Natural killer cell (primary cell): Measurements from ENCODE around the gene GAP43. TPM values are rescaled to one million over a fixed set of nuclear protein-coding genes. Genes with fewer than 3 reads are reported as not detected.

Experiments used
- ATAC-seq, 3 donors: fragments of 150-1000 bp in 2 of 3; fragments of 200-7000 bp in 1 of 3; cut with Tn5 transposase; 1 replicate in 1 of 3; 2 replicates in 2 of 3; pipeline ENCODE4 v1.10.0; 2021; ENCODE audit warnings: mild to moderate bottlenecking in 2 of 3, moderate library complexity in 2 of 3
- DNase-seq, 2 donors: peaks; one replicate each; pipeline versions ENCODE4 v3.0.0 to v3.0.0-alpha.2; 2013 to 2021; ENCODE audit warnings: mixed read lengths in 1 of 2
- H3K27ac ChIP-seq: one replicate; pipeline ENCODE4 v1.5.1; 2013; ENCODE audit warnings: mild to moderate bottlenecking, low read length
- H3K27me3 ChIP-seq: one replicate; pipeline ENCODE4 v1.6.1; 2013; ENCODE audit warnings: low read length; ENCODE audit not compliant: control insufficient read depth, insufficient read depth
- H3K36me3 ChIP-seq: one replicate; pipeline ENCODE4 v1.6.1; 2013; ENCODE audit warnings: low read length; ENCODE audit not compliant: control insufficient read depth, insufficient read depth
- H3K4me1 ChIP-seq: one replicate; pipeline ENCODE4 v1.6.1; 2013; ENCODE audit warnings: low read length; ENCODE audit not compliant: control insufficient read depth, insufficient read depth
- H3K4me3 ChIP-seq: one replicate; pipeline ENCODE4 v1.5.1; 2013; ENCODE audit warnings: low read length
- H3K9me3 ChIP-seq: one replicate; pipeline ENCODE4 v1.6.1; 2013; ENCODE audit warnings: low read length; ENCODE audit not compliant: control insufficient read depth, insufficient read depth
- H3K27ac Mint-ChIP-seq, 2 donors: one replicate each; pipeline ENCODE4 v1.8.0; 2022; ENCODE audit warnings: mild to moderate bottlenecking in 2 of 2, mixed read lengths in 2 of 2, moderate library complexity in 1 of 2
- H3K27me3 Mint-ChIP-seq, 2 donors: one replicate each; pipeline ENCODE4 v1.8.0; 2022; ENCODE audit warnings: low read depth in 2 of 2, mixed read lengths in 2 of 2
- H3K36me3 Mint-ChIP-seq: one replicate; pipeline ENCODE4 v1.8.0; 2022; ENCODE audit warnings: mixed read lengths
- H3K4me1 Mint-ChIP-seq, 2 donors: one replicate each; pipeline ENCODE4 v1.8.0; 2022; ENCODE audit warnings: mixed read lengths in 2 of 2
- H3K4me3 Mint-ChIP-seq: one replicate; pipeline ENCODE4 v1.8.0; 2022; ENCODE audit warnings: mild to moderate bottlenecking, moderate library complexity, mixed read lengths
- H3K9me3 Mint-ChIP-seq, 2 donors: one replicate each; pipeline ENCODE4 v1.8.0; 2022; ENCODE audit warnings: mixed read lengths in 2 of 2
- CTCF ChIP-seq: fragments of 200-600 bp; IDR thresholded peaks from one replicate; pipeline ENCODE4 v1.8.0; 2022; ENCODE audit warnings: antibody characterized with exemption
- WGBS: methylation state at CpG from one replicate; pipeline ENCODE4 v1.1.7; 2013; ENCODE audit warnings: missing lambda C conversion rate; ENCODE audit not compliant: insufficient coverage; 5-methylcytosine and 5-hydroxymethylcytosine counted together
- intact Hi-C: fragments of 100-400 bp; cut with micrococcal nuclease; formaldehyde crosslinking; loops from one replicate; pipeline ENCODE4 v1.14.2; 2022
- total RNA-seq, 4 donors: library from RNA; stranded (reverse); fragments of 120-200 nt in 1 of 4; gene quantifications; one replicate each; pipeline versions ENCODE4 v1.2.3 to v1.2.4, GENCODE V29; 2013 to 2022

The GAP43 gene
- total RNA-seq, 3 donors from 2014 or later (not counting 1 experiment from before 2014, with no cell fraction given): 0.14 TPM; not detected in 2

DNA sequence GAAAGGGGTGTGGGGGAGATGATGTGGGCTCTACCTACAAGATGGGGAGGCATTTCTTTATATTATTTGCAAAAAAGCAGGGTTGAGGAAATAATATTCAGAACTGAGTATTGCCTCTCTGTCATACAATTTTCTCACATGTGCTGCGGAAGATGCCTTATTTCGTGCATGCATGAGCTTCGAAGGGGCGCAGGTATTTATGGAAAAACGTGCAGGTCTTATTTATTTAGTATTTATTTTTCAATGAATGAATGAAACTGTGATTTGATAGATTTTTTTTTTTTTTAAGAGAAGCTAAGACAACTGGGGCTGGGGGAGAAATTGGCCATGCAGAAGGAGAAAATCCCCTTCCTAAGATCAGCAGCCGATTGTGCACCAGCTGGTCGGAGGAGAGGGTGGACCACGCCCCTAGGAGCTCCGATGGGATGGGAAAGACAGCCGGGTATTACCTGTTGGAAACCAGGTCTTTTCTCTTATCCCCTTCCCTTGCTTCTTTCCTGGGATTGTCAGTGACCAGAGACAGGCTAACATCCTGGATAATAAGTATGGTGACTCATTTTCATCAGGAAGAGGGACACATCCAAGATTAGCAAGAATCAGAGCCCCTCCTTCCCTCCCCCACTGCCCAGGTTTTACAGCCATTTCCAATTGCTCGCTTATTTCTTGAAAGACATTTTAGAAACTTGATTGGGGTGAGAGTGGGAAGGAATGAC, 875 bp downstream of the GAP43 start:
- H3K36me3 ChIP-seq: no peaks in the 10 kb centered on the region
- Mint-ChIP-seq H3K36me3 (no peaks in the 10 kb centered on the region), H3K4me1 (peaks cover 0 to 7% of the 10 kb centered on the region in 2 donors), H3K9me3 (no peaks in the 10 kb centered on the region), H3K27ac (no peak overlapping the region), H3K27me3 (peaks cover 20 to 53% of the 10 kb centered on the region in 2 donors), H3K4me3 (no peak overlapping the region)
- no peak overlapping the region for H3K27ac ChIP-seq
- peaks cover 5% of the 10 kb centered on the region for H3K27me3 ChIP-seq
- DNase-seq (no peak), ATAC-seq (no peak)
- no peaks in the 10 kb centered on the region for H3K4me1 ChIP-seq
- H3K4me3 ChIP-seq: no peak overlapping the region
- H3K9me3 ChIP-seq: no peaks in the 10 kb centered on the region
- TF ChIP-seq CTCF: no peak
- WGBS: 9% methylated on average over 11 of the region's 11 CpGs
- intact Hi-C loops: no loop called here

DNA sequence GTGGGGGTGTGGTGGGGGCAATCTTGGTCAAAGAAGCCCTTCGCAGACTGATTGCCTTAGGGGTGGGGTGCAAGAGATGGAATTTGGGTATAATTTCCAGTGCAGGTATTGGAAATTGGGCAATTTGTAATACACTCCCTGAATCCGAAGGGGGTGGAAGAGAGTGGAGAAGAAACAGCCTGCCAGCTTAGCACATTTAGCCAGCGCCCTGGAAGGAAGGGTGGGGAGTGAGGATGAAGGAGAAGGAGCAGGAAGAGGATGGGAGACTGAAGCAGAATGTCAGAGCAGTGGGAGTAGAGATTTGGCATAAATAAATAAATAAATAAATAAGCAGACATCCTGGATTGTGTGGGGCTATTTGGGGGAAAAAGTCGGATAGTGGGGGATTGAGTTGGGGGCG, 1.6 kb downstream of the GAP43 start:
- Histone ChIP-seq H3K4me1 (no peaks in the 10 kb centered on the region), H3K36me3 (no peaks in the 10 kb centered on the region), H3K27me3 (peaks cover 5% of the 10 kb centered on the region), H3K27ac (no peak overlapping the region), H3K4me3 (no peak overlapping the region), H3K9me3 (no peaks in the 10 kb centered on the region)
- peaks cover 0 to 7% of the 10 kb centered on the region in 2 donors for H3K4me1 Mint-ChIP-seq
- intact Hi-C loops: no loop called here
- no peaks in the 10 kb centered on the region for H3K36me3 Mint-ChIP-seq
- WGBS: 49% methylated on average over 5 of the region's 5 CpGs
- no peak for TF ChIP-seq CTCF
- DNase-seq: no peak
- no peaks in the 10 kb centered on the region for H3K9me3 Mint-ChIP-seq
- ATAC-seq: no peak
- H3K4me3 Mint-ChIP-seq: no peak overlapping the region
- peaks cover 20 to 53% of the 10 kb centered on the region in 2 donors for H3K27me3 Mint-ChIP-seq
- no peak overlapping the region for H3K27ac Mint-ChIP-seq

DNA sequence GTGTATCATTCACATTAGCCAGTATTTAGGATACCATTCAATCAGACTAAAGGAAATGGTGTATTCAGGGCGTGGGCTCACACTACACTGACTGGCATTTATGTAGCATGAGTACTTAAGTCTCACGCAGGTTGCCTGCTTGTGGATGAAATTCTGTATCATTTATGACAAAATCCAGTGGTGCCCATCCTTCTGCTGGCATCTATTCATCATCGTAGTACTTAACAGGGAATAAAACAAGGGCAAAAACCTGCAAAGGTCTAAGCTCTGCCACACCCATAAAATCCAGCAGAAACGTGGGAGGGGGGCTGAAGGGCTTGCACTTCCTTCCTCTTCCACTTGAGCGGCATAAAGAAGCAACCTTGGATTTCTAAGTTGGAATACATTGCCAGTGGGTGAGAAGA, 2.7 kb downstream of the GAP43 start:
- H3K4me1 ChIP-seq: no peaks in the 10 kb centered on the region
- WGBS: 29% methylated on average over 4 of the region's 5 CpGs

More for the DNA sequence above, 2.7 kb downstream of the GAP43 start:
- Mint-ChIP-seq H3K27ac (no peak overlapping the region), H3K4me3 (no peak overlapping the region), H3K4me1 (peaks cover 0 to 7% of the 10 kb centered on the region in 2 donors), H3K9me3 (no peaks in the 10 kb centered on the region), H3K27me3 (peaks cover 23 to 53% of the 10 kb centered on the region in 2 donors), H3K36me3 (no peaks in the 10 kb centered on the region)
- peaks cover 10% of the 10 kb centered on the region for H3K27me3 ChIP-seq
- DNase-seq: no peak
- no peak for TF ChIP-seq CTCF
- no peak for ATAC-seq
- no peaks in the 10 kb centered on the region for H3K9me3 ChIP-seq
- no peak overlapping the region for H3K4me3 ChIP-seq
- no peaks in the 10 kb centered on the region for H3K36me3 ChIP-seq
- no peak overlapping the region for H3K27ac ChIP-seq
- intact Hi-C loops: no loop called here
